GM23248 (cell line): ENCODE measurements around the gene UQCRFS1.

Experiments used
- EZH2 ChIP-seq: fragments of 200-600 bp; sonication (generic); IDR thresholded peaks from 2 replicates; pipeline ENCODE4 v1.6.1; 2018; ENCODE audit warnings: antibody characterized with exemption, mild to moderate bottlenecking; ENCODE audit not compliant: insufficient read depth, poor library complexity, severe bottlenecking
- EZH2phosphoT487 ChIP-seq: fragments of 200-600 bp; sonication (generic); IDR thresholded peaks from 2 replicates; pipeline ENCODE4 v1.6.1; 2018; ENCODE audit warnings: antibody characterized with exemption, moderate library complexity, mild to moderate bottlenecking, low read depth; ENCODE audit not compliant: insufficient read depth

- TF ChIP-seq EZH2: no peak
- TF ChIP-seq EZH2phosphoT487: no peak
These were observed 43.6 kb upstream of the UQCRFS1 start for GRCh38 chr19:29256516-29256915.
